KOPT-K1 (cell line): ENCODE results near the gene NMT2.
A peak's percentile ranks its signal among the peaks of the same experiment; 100 is the strongest.
"Not testable (repeated sequence)": the region's sequence is repeated elsewhere in the genome, so short reads cannot be mapped to it uniquely, and the experiment has no call there.

ENCODE experiments used
- H3K27ac ChIP-seq: fragments of 200-600 bp; sonication (generic); 2 replicates; pipeline ENCODE4 v1.5.1; 2016; ENCODE audit warnings: antibody characterized with exemption, mild to moderate bottlenecking, low read depth, low read length; ENCODE audit not compliant: poor library complexity, severe bottlenecking
- H3K36me3 ChIP-seq: fragments of 200-600 bp; sonication (generic); 2 replicates; pipeline ENCODE4 v1.5.1; 2017; ENCODE audit warnings: antibody characterized with exemption, mild to moderate bottlenecking, low read length, moderate library complexity; ENCODE audit not compliant: insufficient read depth
- H3K9me3 ChIP-seq: fragments of 200-600 bp; sonication (generic); 2 replicates; pipeline ENCODE4 v1.5.1; 2017; ENCODE audit warnings: antibody characterized with exemption, low read length, mild to moderate bottlenecking; ENCODE audit not compliant: insufficient read depth, poor library complexity, severe bottlenecking

Gene NMT2

GRCh38 chr10:15168291-15168785 lies at the start of gene NMT2:
Gene NMT2, minus strand, starts transcription at chr10:15168693. Its CDS starts 81 bp downstream, at chr10:15168612.
- H3K36me3 ChIP-seq, result no peaks in the 10 kb centered on the region
- no peaks in the 10 kb centered on the region for H3K9me3 ChIP-seq
- H3K27ac ChIP-seq, result peak within 1 kb of the TSS; percentile 93

DNA sequence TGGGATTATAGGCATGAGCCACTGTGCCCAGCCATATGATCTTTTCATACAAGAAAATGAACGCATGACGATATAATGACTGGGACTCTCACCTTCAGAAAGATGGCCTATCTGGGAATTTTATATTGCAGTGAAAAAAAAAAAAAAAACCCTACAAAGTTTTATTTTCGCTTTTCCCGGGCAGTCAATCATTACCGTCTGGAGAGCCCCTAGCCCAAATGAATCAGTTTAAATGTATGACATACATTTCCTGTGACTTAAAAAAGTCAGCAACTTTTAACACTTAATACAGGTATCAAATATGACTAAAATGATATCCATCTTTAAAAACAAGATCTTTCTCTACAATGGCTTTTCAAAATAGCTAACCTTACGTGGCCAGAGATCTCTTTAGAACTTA lies 48.2 kb upstream of the NMT2 start:
- Histone ChIP-seq H3K27ac (no peak overlapping the region), H3K9me3 (no peaks in the 10 kb centered on the region), H3K36me3 (no peaks in the 10 kb centered on the region)

DNA sequence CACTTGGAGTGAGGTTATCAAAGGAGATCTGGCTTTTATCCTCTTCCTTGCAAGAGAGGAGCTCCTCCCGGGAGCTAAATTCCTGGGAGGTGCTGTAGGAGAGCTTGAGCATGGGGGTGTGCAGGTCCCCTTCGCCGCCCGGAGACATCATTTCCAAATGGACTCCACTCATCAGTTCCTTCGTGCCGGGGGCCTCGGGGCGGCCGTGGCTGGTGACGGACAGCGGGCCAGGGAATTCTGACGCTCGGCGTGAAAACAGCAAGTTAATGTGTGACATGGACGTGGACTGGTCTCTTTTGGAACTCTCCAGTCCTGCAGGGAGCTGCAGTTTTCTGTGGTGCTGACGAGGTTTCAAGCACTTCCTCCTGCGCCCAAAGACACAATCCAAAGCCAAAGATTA lies 45.7 kb upstream of the NMT2 start:
- Histone ChIP-seq H3K36me3 (no peaks in the 10 kb centered on the region), H3K27ac (no peak overlapping the region), H3K9me3 (no peaks in the 10 kb centered on the region)

DNA sequence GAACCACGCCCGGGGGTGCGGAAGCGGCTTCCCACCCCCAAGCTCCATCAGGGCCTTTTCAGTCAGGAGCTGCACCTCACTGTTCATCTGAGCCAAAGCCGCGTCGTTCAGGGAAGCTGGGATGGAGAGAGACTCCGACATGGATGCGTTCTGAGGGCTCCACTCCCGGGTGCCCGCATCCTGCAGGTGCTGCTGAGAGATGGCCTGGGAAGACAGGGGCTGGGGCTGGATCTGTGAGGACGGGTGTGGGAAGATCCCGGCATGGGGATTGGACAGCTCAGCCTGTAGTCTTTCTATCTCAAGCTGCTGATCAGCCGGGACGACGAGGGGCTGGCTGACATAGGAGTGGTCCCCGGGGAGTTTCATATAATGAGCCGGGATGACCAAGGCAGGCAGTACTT lies 45.0 kb upstream of the NMT2 start:
- Histone ChIP-seq H3K9me3 (no peaks in the 10 kb centered on the region), H3K27ac (no peak overlapping the region), H3K36me3 (no peaks in the 10 kb centered on the region)

DNA sequence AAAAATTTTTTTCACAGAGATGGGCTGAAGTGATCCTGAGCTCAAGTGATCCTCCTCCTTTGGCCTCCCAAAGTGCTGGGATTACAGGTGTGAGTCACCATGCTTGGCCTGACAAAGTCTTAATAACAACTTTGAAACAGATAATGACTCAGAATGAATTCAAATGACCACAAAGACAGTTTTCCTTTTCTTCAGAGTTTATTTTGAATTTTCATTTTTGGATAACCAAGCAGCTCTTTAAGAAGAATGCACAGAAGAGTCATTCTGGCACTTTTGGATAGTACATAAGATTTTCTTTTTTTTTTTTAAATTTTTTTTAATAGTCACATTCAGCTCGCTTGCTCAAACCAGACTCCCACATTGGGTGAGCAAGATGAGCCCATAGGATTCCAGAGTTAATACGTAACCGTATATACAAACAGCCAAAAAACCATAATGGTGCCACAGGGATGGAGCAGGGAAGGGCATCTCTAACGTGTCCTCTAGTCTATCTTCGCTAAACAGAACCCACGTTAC lies 43.0 kb upstream of the NMT2 start:
- H3K27ac ChIP-seq, result no peak overlapping the region
- H3K36me3 ChIP-seq, result no peaks in the 10 kb centered on the region
- no peaks in the 10 kb centered on the region for H3K9me3 ChIP-seq

DNA sequence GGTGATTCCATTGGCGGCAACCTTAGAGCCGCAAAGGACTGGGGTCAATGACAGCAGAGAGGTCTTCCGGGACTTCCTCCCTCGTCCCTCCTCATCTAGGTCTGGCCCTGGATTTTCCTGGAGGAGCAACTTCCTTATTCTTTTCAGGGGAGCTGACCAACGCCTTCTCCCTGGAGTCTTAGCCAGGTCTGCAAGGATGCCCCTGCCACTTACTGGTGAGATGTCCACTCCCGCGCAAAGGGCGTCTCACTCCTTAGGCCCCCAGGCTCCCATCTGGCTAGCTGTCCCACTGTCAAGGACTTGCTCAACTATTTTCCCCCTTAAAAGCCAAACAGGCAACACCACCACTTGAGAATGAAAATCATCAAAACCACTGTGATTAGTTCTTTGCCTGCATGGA lies 42.0 kb upstream of the NMT2 start:
- Histone ChIP-seq H3K36me3 (no peaks in the 10 kb centered on the region), H3K9me3 (no peaks in the 10 kb centered on the region), H3K27ac (no peak overlapping the region)

DNA sequence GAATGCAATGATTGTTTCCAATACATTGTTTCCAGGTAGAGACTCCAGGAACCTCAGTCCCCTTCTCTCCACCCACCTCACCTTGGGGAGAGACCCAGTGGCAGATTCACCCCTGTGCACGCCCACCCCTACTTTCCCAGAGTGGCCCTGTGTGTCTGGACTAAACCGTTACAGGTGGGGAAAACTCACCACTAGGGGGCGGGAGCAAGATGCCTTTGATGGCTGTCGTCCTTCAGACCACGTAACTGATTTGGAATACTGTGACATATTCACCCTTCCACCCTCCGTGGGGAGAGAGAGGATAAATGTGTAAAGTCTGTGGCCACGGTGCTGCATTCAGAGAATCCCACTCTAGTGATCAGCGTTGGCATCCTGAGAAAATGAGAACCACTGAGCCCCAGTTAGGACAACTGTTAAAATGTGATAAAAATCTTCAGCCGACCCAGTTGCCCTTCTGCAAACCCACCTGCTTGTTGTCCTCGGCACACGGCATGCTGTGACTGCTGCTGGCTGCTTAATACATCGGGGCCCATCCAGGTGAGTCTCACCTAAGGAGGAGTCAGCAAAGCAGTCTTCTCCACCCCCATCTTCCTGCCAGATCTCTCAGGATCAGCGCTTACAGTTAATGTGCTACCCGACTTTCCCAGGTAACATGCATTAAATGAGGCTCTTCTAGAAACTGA lies 41.5 kb upstream of the NMT2 start:
- Histone ChIP-seq H3K9me3 (no peaks in the 10 kb centered on the region), H3K27ac (no peak overlapping the region), H3K36me3 (no peaks in the 10 kb centered on the region)

DNA sequence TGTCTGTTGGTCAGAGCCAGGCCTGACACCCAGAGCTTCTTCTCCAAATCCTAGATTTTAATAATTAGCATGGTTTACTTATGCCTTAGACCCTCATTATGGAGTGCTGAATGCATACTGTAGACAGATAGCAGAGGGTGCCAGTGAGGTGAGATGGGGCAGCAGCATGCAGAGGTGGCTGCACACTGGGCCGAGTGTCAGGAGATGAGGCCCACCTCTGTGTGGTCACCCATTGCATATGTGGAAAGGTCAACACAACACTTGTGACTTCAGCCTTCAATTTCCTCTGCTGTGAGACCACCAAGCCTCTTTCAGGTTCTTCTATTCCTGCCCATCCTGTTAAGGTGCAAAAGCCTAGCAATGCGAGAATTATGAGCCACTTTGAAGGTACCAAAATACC lies 39.7 kb upstream of the NMT2 start:
- no peaks in the 10 kb centered on the region for H3K9me3 ChIP-seq
- H3K36me3 ChIP-seq, result no peaks in the 10 kb centered on the region
- H3K27ac ChIP-seq, result peak overlapping the region; percentile 66

DNA sequence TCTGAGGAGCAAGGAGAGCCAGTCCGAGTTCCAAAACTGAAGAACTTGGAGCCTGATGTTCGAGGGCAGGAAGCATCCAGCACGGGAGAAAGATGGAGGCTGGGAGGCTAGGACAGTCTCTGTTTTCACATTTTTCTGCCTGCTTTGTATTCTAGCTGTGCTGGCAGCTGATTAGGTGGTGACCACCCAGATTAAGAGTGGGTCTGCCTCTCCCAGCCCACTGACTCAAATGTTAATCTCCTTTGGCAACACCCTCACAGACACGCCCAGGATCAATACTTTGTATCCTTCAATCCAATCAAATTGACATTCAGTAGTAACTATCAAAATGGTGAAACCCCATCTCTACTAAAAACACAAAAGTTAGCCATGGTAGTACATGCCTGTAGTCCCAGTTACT lies 38.9 kb upstream of the NMT2 start:
- H3K36me3 ChIP-seq, H3K9me3 ChIP-seq: not testable (repeated sequence)
- H3K27ac ChIP-seq, result peak overlapping the region; percentile 66

DNA sequence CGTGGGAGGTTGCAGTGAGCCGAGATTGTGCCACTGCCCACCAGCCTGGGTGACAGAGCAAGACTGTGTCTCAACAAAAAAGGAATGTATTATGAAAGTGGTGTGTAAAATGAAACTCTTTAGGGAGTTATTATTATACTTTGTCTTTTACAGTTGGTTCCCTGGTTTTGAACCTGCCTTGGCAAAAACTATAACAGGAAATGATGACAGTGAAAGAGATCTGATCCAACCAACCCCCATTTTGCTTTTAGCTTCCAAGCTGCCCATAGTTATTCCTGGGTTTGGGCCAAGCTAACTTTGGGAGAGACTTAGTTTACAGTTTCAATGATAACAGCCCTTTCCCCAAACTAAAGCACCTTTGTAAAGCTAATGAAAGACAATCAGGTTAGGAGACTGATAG lies 34.1 kb upstream of the NMT2 start:
- Histone ChIP-seq H3K27ac (no peak overlapping the region), H3K9me3 (no peaks in the 10 kb centered on the region), H3K36me3 (no peaks in the 10 kb centered on the region)

DNA sequence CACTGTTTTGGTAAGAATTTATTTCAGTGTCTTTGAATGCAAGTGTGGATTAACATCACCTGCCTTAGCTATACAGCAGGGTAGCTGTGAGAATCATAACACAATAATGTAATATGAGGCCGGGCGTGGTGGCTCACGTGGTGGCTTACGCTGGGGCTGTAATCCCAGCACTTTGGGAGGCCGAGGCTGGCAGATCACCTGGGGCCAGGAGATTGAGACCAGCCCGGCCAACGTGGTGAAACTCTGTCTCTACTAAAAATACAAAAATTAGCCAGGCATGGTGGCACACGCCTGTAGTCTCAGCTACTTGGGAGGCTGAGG lies 33.8 kb upstream of the NMT2 start:
- not testable (repeated sequence) for H3K36me3 ChIP-seq, H3K9me3 ChIP-seq, H3K27ac ChIP-seq

GRCh38 chr10:15201589-15202300 lies 33.3 kb upstream of the NMT2 start:
- Histone ChIP-seq H3K9me3 (no peaks in the 10 kb centered on the region), H3K27ac (no peak overlapping the region), H3K36me3 (no peaks in the 10 kb centered on the region)

GRCh38 chr10:15200626-15201025 lies 32.1 kb upstream of the NMT2 start:
- Histone ChIP-seq H3K27ac (no peak overlapping the region), H3K36me3 (no peaks in the 10 kb centered on the region), H3K9me3 (no peaks in the 10 kb centered on the region)

DNA sequence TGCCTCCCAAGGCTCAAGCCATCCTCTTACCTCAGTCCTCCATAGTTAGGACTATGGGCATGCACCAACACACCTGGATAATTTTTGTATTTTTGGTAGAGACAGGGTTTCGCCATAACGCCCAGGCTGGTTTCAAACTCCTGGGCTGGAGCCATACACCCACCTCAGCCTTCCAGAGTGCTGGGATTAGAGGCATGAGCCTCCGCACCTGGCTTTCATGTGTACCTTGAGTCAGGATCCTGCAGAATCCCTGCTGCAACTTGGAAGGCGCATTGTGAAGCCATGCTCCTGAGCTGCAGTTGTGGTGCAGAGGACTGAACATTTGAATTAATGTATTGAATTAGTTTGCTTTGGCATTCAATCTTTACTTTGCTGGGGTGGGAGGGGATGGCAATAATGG lies 29.4 kb upstream of the NMT2 start:
- no peaks in the 10 kb centered on the region for H3K9me3 ChIP-seq
- H3K36me3 ChIP-seq, result no peaks in the 10 kb centered on the region
- no peak overlapping the region for H3K27ac ChIP-seq

DNA sequence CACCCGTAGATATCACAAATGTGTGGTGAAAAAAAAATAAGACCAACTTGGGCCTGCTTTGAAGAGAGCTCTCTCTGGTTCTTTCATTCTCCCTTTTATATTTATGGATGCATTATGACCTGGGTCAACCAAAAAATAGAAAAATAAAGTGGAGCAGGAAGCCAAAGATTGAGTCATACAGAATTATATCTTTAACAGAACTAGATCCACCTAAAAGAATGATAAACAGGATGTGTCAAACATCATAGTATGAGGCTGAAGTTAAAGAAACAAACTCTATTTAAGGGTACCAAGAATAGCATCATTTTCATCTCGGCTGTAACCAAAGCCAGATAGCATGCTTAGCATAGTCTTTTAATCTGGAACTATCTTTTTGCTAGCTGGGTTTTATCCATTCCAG lies 28.8 kb upstream of the NMT2 start:
- Histone ChIP-seq H3K36me3 (no peaks in the 10 kb centered on the region), H3K27ac (no peak overlapping the region), H3K9me3 (no peaks in the 10 kb centered on the region)
